Vagina (tissue), 2 donors: Measurements from ENCODE around the gene ZFHX3.

ENCODE experiments used
- POLR2A ChIP-seq, 2 donors: fragments of 450-650 bp; IDR thresholded peaks; one replicate each; pipeline ENCODE4 v1.6.1; 2017; ENCODE audit warnings: antibody characterized with exemption in 2 of 2, mild to moderate bottlenecking in 2 of 2, moderate library complexity in 2 of 2
- POLR2AphosphoS5 ChIP-seq, 2 donors: sonication (generic); formaldehyde crosslinking; IDR thresholded peaks; one replicate each; pipeline ENCODE4 v1.9.0; 2017; ENCODE audit warnings: antibody characterized with exemption in 2 of 2, mild to moderate bottlenecking in 2 of 2, low read depth in 1 of 2; ENCODE audit not compliant: insufficient read depth in 1 of 2

DNA sequence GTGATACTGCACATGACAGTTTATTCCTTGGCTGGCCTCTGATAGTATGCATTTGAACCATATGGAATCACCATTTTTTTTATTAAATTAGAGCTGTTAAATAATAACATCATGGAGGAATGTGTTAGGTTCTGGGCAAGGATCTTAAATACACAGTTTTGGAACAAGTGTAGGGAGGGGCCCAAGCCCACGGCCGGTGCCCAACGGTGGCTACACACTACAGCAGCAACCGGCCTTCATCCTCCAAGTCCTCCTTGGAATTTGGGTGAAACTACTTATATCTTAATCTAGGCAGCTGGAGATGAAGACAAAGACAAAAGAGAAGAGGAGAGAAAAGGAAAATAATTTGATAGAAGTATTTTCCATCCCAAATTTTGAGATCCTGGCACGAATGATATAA lies 35.6 kb downstream of the ZFHX3 start:
- TF ChIP-seq POLR2A (IDR thresholded peaks at IDR 0.05) (no peak), POLR2AphosphoS5 (IDR thresholded peaks at IDR 0.05; ENCODE audit: insufficient read depth in 1 of 2, low read depth in 1 of 2) (no peak)
